ENCODE data around the gene DCUN1D4.
"Not testable (repeated sequence)": the region's sequence is repeated elsewhere in the genome, so short reads cannot be mapped to it uniquely, and the experiment has no call there.

The DCUN1D4 gene

GRCh38 chr4:51925307-51925706 is 82.4 kb downstream of the DCUN1D4 start:
- Histone ChIP-seq H3K9me3 (ENCODE audit: control insufficient read depth, insufficient read depth, low read length) (no peaks in the 10 kb centered on the region), H3K27ac (ENCODE audit: low read length) (no peak overlapping the region)

GRCh38 chr4:51930557-51930956 is 87.6 kb downstream of the DCUN1D4 start:
- no CpG with 5 or more reads among the region's 1 CpG for WGBS (ENCODE audit: insufficient coverage, insufficient read length)
- Histone ChIP-seq H3K4me3 (ENCODE audit: low read length) (no peak overlapping the region), H3K27ac (ENCODE audit: low read length) (no peak overlapping the region), H3K36me3 (ENCODE audit: control insufficient read depth, insufficient read depth, low read length) (no peaks in the 10 kb centered on the region), H3K4me1 (ENCODE audit: control insufficient read depth, insufficient read depth, low read length) (no peaks in the 10 kb centered on the region), H3K9me3 (ENCODE audit: control insufficient read depth, insufficient read depth, low read length) (no peaks in the 10 kb centered on the region), H3K27me3 (ENCODE audit: control insufficient read depth, insufficient read depth, low read length) (no peaks in the 10 kb centered on the region)
- no peak for DNase-seq (ENCODE audit: low read depth, low spot score)

More at GRCh38 chr4:51925307-51925706, 82.4 kb downstream of the DCUN1D4 start:
- no peaks in the 10 kb centered on the region for H3K4me1 ChIP-seq (ENCODE audit: control insufficient read depth, insufficient read depth, low read length)
- no peak for DNase-seq (ENCODE audit: low read depth, low spot score)
- H3K27me3 ChIP-seq (ENCODE audit: control insufficient read depth, insufficient read depth, low read length), result no peaks in the 10 kb centered on the region
- no peak overlapping the region for H3K4me3 ChIP-seq (ENCODE audit: low read length)
- H3K36me3 ChIP-seq (ENCODE audit: control insufficient read depth, insufficient read depth, low read length), result no peaks in the 10 kb centered on the region

GRCh38 chr4:51931461-51931860 is 88.5 kb downstream of the DCUN1D4 start:
- no peaks in the 10 kb centered on the region for H3K9me3 ChIP-seq (ENCODE audit: control insufficient read depth, insufficient read depth, low read length)
- H3K27me3 ChIP-seq (ENCODE audit: control insufficient read depth, insufficient read depth, low read length), result no peaks in the 10 kb centered on the region
- no peak for DNase-seq (ENCODE audit: low read depth, low spot score)
- no peak overlapping the region for H3K27ac ChIP-seq (ENCODE audit: low read length)
- H3K4me3 ChIP-seq (ENCODE audit: low read length), result no peak overlapping the region
- H3K36me3 ChIP-seq (ENCODE audit: control insufficient read depth, insufficient read depth, low read length), result no peaks in the 10 kb centered on the region
- no peaks in the 10 kb centered on the region for H3K4me1 ChIP-seq (ENCODE audit: control insufficient read depth, insufficient read depth, low read length)

- Histone ChIP-seq H3K27me3 (ENCODE audit: control insufficient read depth, insufficient read depth, low read length) (no peaks in the 10 kb centered on the region), H3K9me3 (ENCODE audit: control insufficient read depth, insufficient read depth, low read length) (no peaks in the 10 kb centered on the region), H3K36me3 (ENCODE audit: control insufficient read depth, insufficient read depth, low read length) (no peaks in the 10 kb centered on the region), H3K27ac (ENCODE audit: low read length) (no peak overlapping the region), H3K4me1 (ENCODE audit: control insufficient read depth, insufficient read depth, low read length) (no peaks in the 10 kb centered on the region), H3K4me3 (ENCODE audit: low read length) (no peak overlapping the region)
- no CpG with 5 or more reads among the region's 2 CpGs for WGBS (ENCODE audit: insufficient coverage, insufficient read length)
- DNase-seq (ENCODE audit: low read depth, low spot score), result no peak
These were observed 89.3 kb downstream of the DCUN1D4 start for GRCh38 chr4:51932261-51932660.

GRCh38 chr4:51932684-51933083 is 89.7 kb downstream of the DCUN1D4 start:
- no peaks in the 10 kb centered on the region for H3K36me3 ChIP-seq (ENCODE audit: control insufficient read depth, insufficient read depth, low read length)
- H3K4me1 ChIP-seq (ENCODE audit: control insufficient read depth, insufficient read depth, low read length), result no peaks in the 10 kb centered on the region
- H3K4me3 ChIP-seq (ENCODE audit: low read length), result no peak overlapping the region
- no peak overlapping the region for H3K27ac ChIP-seq (ENCODE audit: low read length)
- H3K27me3 ChIP-seq (ENCODE audit: control insufficient read depth, insufficient read depth, low read length), result no peaks in the 10 kb centered on the region
- no peaks in the 10 kb centered on the region for H3K9me3 ChIP-seq (ENCODE audit: control insufficient read depth, insufficient read depth, low read length)
- WGBS (ENCODE audit: insufficient coverage, insufficient read length), result no CpG with 5 or more reads among the region's 3 CpGs
- no peak for DNase-seq (ENCODE audit: low read depth, low spot score)

- WGBS (ENCODE audit: insufficient coverage, insufficient read length), result no CpG with 5 or more reads among the region's 13 CpGs
- H3K4me1 ChIP-seq (ENCODE audit: control insufficient read depth, insufficient read depth, low read length); H3K27me3 ChIP-seq (ENCODE audit: control insufficient read depth, insufficient read depth, low read length); H3K9me3 ChIP-seq (ENCODE audit: control insufficient read depth, insufficient read depth, low read length); H3K36me3 ChIP-seq (ENCODE audit: control insufficient read depth, insufficient read depth, low read length); H3K4me3 ChIP-seq (ENCODE audit: low read length); DNase-seq (ENCODE audit: low read depth, low spot score); H3K27ac ChIP-seq (ENCODE audit: low read length): not testable (repeated sequence)
These were observed 97.5 kb downstream of the DCUN1D4 start for GRCh38 chr4:51940460-51940859.

- Histone ChIP-seq H3K4me1 (ENCODE audit: control insufficient read depth, insufficient read depth, low read length) (no peaks in the 10 kb centered on the region), H3K27me3 (ENCODE audit: control insufficient read depth, insufficient read depth, low read length) (no peaks in the 10 kb centered on the region), H3K4me3 (ENCODE audit: low read length) (no peak overlapping the region), H3K36me3 (ENCODE audit: control insufficient read depth, insufficient read depth, low read length) (no peaks in the 10 kb centered on the region), H3K27ac (ENCODE audit: low read length) (no peak overlapping the region), H3K9me3 (ENCODE audit: control insufficient read depth, insufficient read depth, low read length) (no peaks in the 10 kb centered on the region)
- no peak for DNase-seq (ENCODE audit: low read depth, low spot score)
- WGBS (ENCODE audit: insufficient coverage, insufficient read length), result 100% methylated on average over 1 of the region's 6 CpGs
These were observed 99.3 kb downstream of the DCUN1D4 start for GRCh38 chr4:51942108-51942832.

- Histone ChIP-seq H3K27ac (ENCODE audit: low read length) (no peak overlapping the region), H3K36me3 (ENCODE audit: control insufficient read depth, insufficient read depth, low read length) (no peaks in the 10 kb centered on the region), H3K4me3 (ENCODE audit: low read length) (no peak overlapping the region), H3K9me3 (ENCODE audit: control insufficient read depth, insufficient read depth, low read length) (no peaks in the 10 kb centered on the region), H3K27me3 (ENCODE audit: control insufficient read depth, insufficient read depth, low read length) (no peaks in the 10 kb centered on the region), H3K4me1 (ENCODE audit: control insufficient read depth, insufficient read depth, low read length) (no peaks in the 10 kb centered on the region)
- DNase-seq (ENCODE audit: low read depth, low spot score), result no peak
- no CpG with 5 or more reads among the region's 2 CpGs for WGBS (ENCODE audit: insufficient coverage, insufficient read length)
These were observed 99.9 kb downstream of the DCUN1D4 start for GRCh38 chr4:51942833-51943215.

- no peak overlapping the region for H3K4me3 ChIP-seq (ENCODE audit: low read length)
- no peaks in the 10 kb centered on the region; the same call in 1 of the 2 replicates for H3K9me3 ChIP-seq (ENCODE audit: control insufficient read depth, insufficient read depth, low read length)
- no peaks in the 10 kb centered on the region for H3K27me3 ChIP-seq (ENCODE audit: control insufficient read depth, insufficient read depth, low read length)
- no peak overlapping the region for H3K27ac ChIP-seq (ENCODE audit: low read length)
- WGBS (ENCODE audit: insufficient coverage, insufficient read length), result no CpG with 5 or more reads among the region's 6 CpGs
- no peaks in the 10 kb centered on the region for H3K4me1 ChIP-seq (ENCODE audit: control insufficient read depth, insufficient read depth, low read length)
- no peaks in the 10 kb centered on the region for H3K36me3 ChIP-seq (ENCODE audit: control insufficient read depth, insufficient read depth, low read length)
- DNase-seq (ENCODE audit: low read depth, low spot score), result no peak
These were observed 100.3 kb downstream of the DCUN1D4 start for GRCh38 chr4:51943221-51943620.

GRCh38 chr4:51958199-51958968 is 115.4 kb downstream of the DCUN1D4 start:
- WGBS (ENCODE audit: insufficient coverage, insufficient read length), result no CpG with 5 or more reads among the region's 2 CpGs
- Histone ChIP-seq H3K27ac (ENCODE audit: low read length) (no peak overlapping the region), H3K36me3 (ENCODE audit: control insufficient read depth, insufficient read depth, low read length) (no peaks in the 10 kb centered on the region), H3K4me3 (ENCODE audit: low read length) (no peak overlapping the region), H3K9me3 (ENCODE audit: control insufficient read depth, insufficient read depth, low read length) (no peaks in the 10 kb centered on the region), H3K4me1 (ENCODE audit: control insufficient read depth, insufficient read depth, low read length) (no peaks in the 10 kb centered on the region), H3K27me3 (ENCODE audit: control insufficient read depth, insufficient read depth, low read length) (no peaks in the 10 kb centered on the region)
- DNase-seq (ENCODE audit: low read depth, low spot score), result no peak

GRCh38 chr4:51960486-51960885 is 117.5 kb downstream of the DCUN1D4 start:
- no peaks in the 10 kb centered on the region for H3K27me3 ChIP-seq (ENCODE audit: control insufficient read depth, insufficient read depth, low read length)
- WGBS (ENCODE audit: insufficient coverage, insufficient read length), result no CpG with 5 or more reads among the region's 4 CpGs
- DNase-seq (ENCODE audit: low read depth, low spot score), result no peak
- no peaks in the 10 kb centered on the region for H3K4me1 ChIP-seq (ENCODE audit: control insufficient read depth, insufficient read depth, low read length)
- no peak overlapping the region for H3K27ac ChIP-seq (ENCODE audit: low read length)
- no peaks in the 10 kb centered on the region for H3K36me3 ChIP-seq (ENCODE audit: control insufficient read depth, insufficient read depth, low read length)
- no peaks in the 10 kb centered on the region for H3K9me3 ChIP-seq (ENCODE audit: control insufficient read depth, insufficient read depth, low read length)
- no peak overlapping the region for H3K4me3 ChIP-seq (ENCODE audit: low read length)
